Calu3 (cell line): ENCODE data around the gene CAMKMT. TPM values are rescaled to one million over a fixed set of nuclear protein-coding genes. Genes with fewer than 3 reads are reported as not detected.

Experiments used
- BruUV-seq: library from RNA; stranded (reverse); fragments of 400-500 nt; replicated peaks from 2 replicates; lab custom pipeline; 2021; lab: Mats Ljungman, UMichigan
- CTCF ChIA-PET: fragments of 300-600 bp; sonication (Branson Sonifier 250); formaldehyde crosslinking; loops from one replicate; lab custom pipeline; 2022; ENCODE audit warnings: antibody characterized with exemption; lab: Charles Lee
- DNase-seq: peaks from one replicate; pipeline ENCODE4 v3.0.0; 2022
- H3K27ac Mint-ChIP-seq: one replicate; pipeline ENCODE4 v1.8.0; 2022; ENCODE audit warnings: mixed read lengths; ENCODE audit not compliant: unreplicated experiment
- H3K27me3 Mint-ChIP-seq: one replicate; pipeline ENCODE4 v1.8.0; 2022; ENCODE audit warnings: mixed read lengths; ENCODE audit not compliant: unreplicated experiment
- H3K36me3 Mint-ChIP-seq: one replicate; pipeline ENCODE4 v1.8.0; 2022; ENCODE audit warnings: mild to moderate bottlenecking, moderate library complexity, mixed read lengths; ENCODE audit not compliant: insufficient read depth, unreplicated experiment
- H3K4me1 Mint-ChIP-seq: one replicate; pipeline ENCODE4 v1.8.0; 2022; ENCODE audit warnings: mild to moderate bottlenecking, low read depth, mixed read lengths; ENCODE audit not compliant: unreplicated experiment
- H3K4me3 Mint-ChIP-seq: one replicate; pipeline ENCODE4 v1.8.0; 2022; ENCODE audit warnings: mild to moderate bottlenecking, low read depth, moderate library complexity, mixed read lengths; ENCODE audit not compliant: unreplicated experiment
- H3K9me3 Mint-ChIP-seq: one replicate; pipeline ENCODE4 v1.8.0; 2022; ENCODE audit warnings: low read depth, mixed read lengths; ENCODE audit not compliant: unreplicated experiment
- CTCF ChIP-seq: fragments of 200-600 bp; IDR thresholded peaks from one replicate; pipeline ENCODE4 v1.8.0; 2022; ENCODE audit warnings: antibody characterized with exemption; ENCODE audit not compliant: unreplicated experiment
- intact Hi-C: fragments of 100-400 bp; cut with micrococcal nuclease; formaldehyde crosslinking; loops from one replicate; pipeline ENCODE4 v1.10.0; 2022; ENCODE audit not compliant: unreplicated experiment
- total RNA-seq: library from RNA; stranded (reverse); gene quantifications from 2 replicates; pipeline ENCODE4 v1.2.3, GENCODE V29; 2022

Gene CAMKMT
- total RNA-seq, 1 experiment from 2014 or later = 20.6 TPM

- H3K9me3 Mint-ChIP-seq = no peaks in the 10 kb centered on the region
- H3K4me3 Mint-ChIP-seq = no peak overlapping the region
- no peaks in the 10 kb centered on the region for H3K27me3 Mint-ChIP-seq
- CTCF ChIA-PET = no interaction called here
- DNase-seq = no peak
- no peaks in the 10 kb centered on the region for H3K36me3 Mint-ChIP-seq
- no TSS peak for BruUV-seq
- TF ChIP-seq CTCF = no peak
- intact Hi-C loops = no loop called here
- H3K27ac Mint-ChIP-seq = no peak overlapping the region
- no peaks in the 10 kb centered on the region for H3K4me1 Mint-ChIP-seq
Observed at GRCh38 chr2:44671276-44671675, 309.5 kb downstream of the CAMKMT start.

- Mint-ChIP-seq H3K4me3 (no peak overlapping the region), H3K27ac (no peak overlapping the region), H3K9me3 (no peaks in the 10 kb centered on the region), H3K36me3 (no peaks in the 10 kb centered on the region), H3K4me1 (no peaks in the 10 kb centered on the region), H3K27me3 (no peaks in the 10 kb centered on the region)
- DNase-seq = no peak
- no peak for TF ChIP-seq CTCF
- BruUV-seq = no TSS peak
- CTCF ChIA-PET = no interaction called here
- intact Hi-C loops = no loop called here
Observed at GRCh38 chr2:44671916-44672315, 310.2 kb downstream of the CAMKMT start.

GRCh38 chr2:44672431-44672830, 310.7 kb downstream of the CAMKMT start:
- H3K4me3 Mint-ChIP-seq = no peak overlapping the region
- CTCF ChIA-PET = interaction anchor here (0.6 kb wide), 1 partner anchor 305 kb away, joined by 4 read pairs; no protein-coding TSS in a partner anchor
- no peak overlapping the region for H3K27ac Mint-ChIP-seq
- no peak for TF ChIP-seq CTCF
- no TSS peak for BruUV-seq
- H3K4me1 Mint-ChIP-seq = no peaks in the 10 kb centered on the region
- DNase-seq = no peak
- H3K9me3 Mint-ChIP-seq = no peaks in the 10 kb centered on the region
- intact Hi-C loops = no loop called here
- no peaks in the 10 kb centered on the region for H3K36me3 Mint-ChIP-seq
- H3K27me3 Mint-ChIP-seq = no peaks in the 10 kb centered on the region

- Mint-ChIP-seq H3K27ac (no peak overlapping the region), H3K9me3 (no peaks in the 10 kb centered on the region), H3K36me3 (no peaks in the 10 kb centered on the region), H3K27me3 (no peaks in the 10 kb centered on the region), H3K4me3 (no peak overlapping the region), H3K4me1 (no peaks in the 10 kb centered on the region)
- DNase-seq = no peak
- intact Hi-C loops = no loop called here
- CTCF ChIA-PET = interaction anchor here (0.6 kb wide), 1 partner anchor 121 kb away, joined by 5 read pairs; no protein-coding TSS in a partner anchor
- no peak for TF ChIP-seq CTCF
- BruUV-seq = no TSS peak
Observed at GRCh38 chr2:44674473-44675284, 312.9 kb downstream of the CAMKMT start.
